Stimulated activated CD4-positive, alpha-beta T cell treated with anti-CD3 and anti-CD28 coated beads, TNF-alpha, amount 100 ng/mL, for 48 hours (primary cell): ENCODE measurements around the gene SMKR1.
"Not testable (repeated sequence)": the region's sequence is repeated elsewhere in the genome, so short reads cannot be mapped to it uniquely, and the experiment has no call there.

ENCODE experiments used
- DNase-seq, 3 donors: peaks; one replicate each; pipeline ENCODE4 v3.0.0-alpha.2; 2020; ENCODE audit warnings: low read depth in 3 of 3

SMKR1 gene

GRCh38 chr7:129501760-129502707 lies at the start of gene SMKR1:
SMKR1 (plus strand) TSS chr7:129502531; CDS start chr7:129502825, 294 bp downstream.
- DNase-seq: peak; percentile 74 to 81 (median 80)

- no peak for DNase-seq
Measured at GRCh38 chr7:129452589-129453231, 49.6 kb upstream of the SMKR1 start.

GRCh38 chr7:129453510-129454248 lies 48.7 kb upstream of the SMKR1 start:
- no peak for DNase-seq

GRCh38 chr7:129454249-129454551 lies 48.1 kb upstream of the SMKR1 start:
- no peak for DNase-seq

GRCh38 chr7:129456421-129456820 lies 45.9 kb upstream of the SMKR1 start:
- no peak for DNase-seq

GRCh38 chr7:129457101-129457500 lies 45.2 kb upstream of the SMKR1 start:
- DNase-seq: no peak

GRCh38 chr7:129458171-129458570 lies 44.2 kb upstream of the SMKR1 start:
- no peak for DNase-seq

- no peak for DNase-seq
Measured at GRCh38 chr7:129461809-129462208, 40.5 kb upstream of the SMKR1 start.

GRCh38 chr7:129462420-129462819 lies 39.9 kb upstream of the SMKR1 start:
- no peak for DNase-seq

- no peak for DNase-seq
Measured at GRCh38 chr7:129464194-129464593, 38.1 kb upstream of the SMKR1 start.

- no peak for DNase-seq
Measured at GRCh38 chr7:129465080-129465479, 37.3 kb upstream of the SMKR1 start.

GRCh38 chr7:129466796-129467195 lies 35.5 kb upstream of the SMKR1 start:
- DNase-seq: no peak

GRCh38 chr7:129468087-129468486 lies 34.2 kb upstream of the SMKR1 start:
- no peak for DNase-seq

- DNase-seq: no peak
Measured at GRCh38 chr7:129468547-129468946, 33.8 kb upstream of the SMKR1 start.

GRCh38 chr7:129469930-129470329 lies 32.4 kb upstream of the SMKR1 start:
- no peak for DNase-seq

- no peak for DNase-seq
Measured at GRCh38 chr7:129470411-129470810, 31.9 kb upstream of the SMKR1 start.

GRCh38 chr7:129471402-129471827 lies 30.9 kb upstream of the SMKR1 start:
- peak in 1 of 3 donors; percentile 10 for DNase-seq

- not testable (repeated sequence) for DNase-seq
Measured at GRCh38 chr7:129475931-129476330, 26.4 kb upstream of the SMKR1 start.

GRCh38 chr7:129476398-129476797 lies 25.9 kb upstream of the SMKR1 start:
- DNase-seq: not testable (repeated sequence)

- DNase-seq: no peak
Measured at GRCh38 chr7:129479831-129480230, 22.5 kb upstream of the SMKR1 start.

- DNase-seq: no peak
Measured at GRCh38 chr7:129480674-129481363, 21.5 kb upstream of the SMKR1 start.

- not testable (repeated sequence) for DNase-seq
Measured at GRCh38 chr7:129481376-129481775, 21.0 kb upstream of the SMKR1 start.
